Mesothelial cell of epicardium (in vitro differentiated cells): ENCODE results near the gene TEX38. TPM values are rescaled to one million over a fixed set of nuclear protein-coding genes. Genes with fewer than 3 reads are reported as not detected.

Experiments used
- DNase-seq, 2 experiments: peaks; one replicate each; pipeline ENCODE4 v3.0.0; 2021; ENCODE audit warnings: low spot score in 2 of 2; ENCODE audit not compliant: unreplicated experiment in 2 of 2
- H3K27ac Mint-ChIP-seq: 2 replicates; pipeline ENCODE4 v1.8.0; 2021; ENCODE audit warnings: mixed read lengths
- H3K27me3 Mint-ChIP-seq: 2 replicates; pipeline ENCODE4 v1.8.0; 2021; ENCODE audit warnings: low read depth, mixed read lengths
- H3K36me3 Mint-ChIP-seq: 2 replicates; pipeline ENCODE4 v1.8.0; 2021; ENCODE audit warnings: mixed read lengths
- H3K4me1 Mint-ChIP-seq: 2 replicates; pipeline ENCODE4 v1.8.0; 2021; ENCODE audit warnings: mixed read lengths
- H3K4me3 Mint-ChIP-seq: 2 replicates; pipeline ENCODE4 v1.8.0; 2021; ENCODE audit warnings: mild to moderate bottlenecking, moderate library complexity, mixed read lengths
- H3K9me3 Mint-ChIP-seq: 2 replicates; pipeline ENCODE4 v1.8.0; 2021; ENCODE audit warnings: mixed read lengths
- total RNA-seq: library from RNA; stranded (reverse); gene quantifications from 3 replicates; pipeline ENCODE4 v1.2.1, GENCODE V29; 2021
- TF ChIP-seq, protein P1 (sequence below): fragments of 200-600 bp; sonication (generic); IDR thresholded peaks from one replicate; pipeline ENCODE4 v1.5.0; 2021; ENCODE audit warnings: antibody characterized with exemption; ENCODE audit not compliant: unreplicated experiment

TEX38 gene
- total RNA-seq, 1 donor from 2014 or later, result 0.42 TPM

GRCh38 chr1:46643368-46643775, 28.3 kb upstream of the TEX38 start:
- peak overlapping the region; percentile 76 for H3K27ac Mint-ChIP-seq
- TF ChIP-seq, protein P1, sequence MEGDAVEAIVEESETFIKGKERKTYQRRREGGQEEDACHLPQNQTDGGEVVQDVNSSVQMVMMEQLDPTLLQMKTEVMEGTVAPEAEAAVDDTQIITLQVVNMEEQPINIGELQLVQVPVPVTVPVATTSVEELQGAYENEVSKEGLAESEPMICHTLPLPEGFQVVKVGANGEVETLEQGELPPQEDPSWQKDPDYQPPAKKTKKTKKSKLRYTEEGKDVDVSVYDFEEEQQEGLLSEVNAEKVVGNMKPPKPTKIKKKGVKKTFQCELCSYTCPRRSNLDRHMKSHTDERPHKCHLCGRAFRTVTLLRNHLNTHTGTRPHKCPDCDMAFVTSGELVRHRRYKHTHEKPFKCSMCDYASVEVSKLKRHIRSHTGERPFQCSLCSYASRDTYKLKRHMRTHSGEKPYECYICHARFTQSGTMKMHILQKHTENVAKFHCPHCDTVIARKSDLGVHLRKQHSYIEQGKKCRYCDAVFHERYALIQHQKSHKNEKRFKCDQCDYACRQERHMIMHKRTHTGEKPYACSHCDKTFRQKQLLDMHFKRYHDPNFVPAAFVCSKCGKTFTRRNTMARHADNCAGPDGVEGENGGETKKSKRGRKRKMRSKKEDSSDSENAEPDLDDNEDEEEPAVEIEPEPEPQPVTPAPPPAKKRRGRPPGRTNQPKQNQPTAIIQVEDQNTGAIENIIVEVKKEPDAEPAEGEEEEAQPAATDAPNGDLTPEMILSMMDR, result no peak
- H3K36me3 Mint-ChIP-seq, result peaks cover 25% of the 10 kb centered on the region
- H3K9me3 Mint-ChIP-seq, result peaks cover 6% of the 10 kb centered on the region
- H3K4me3 Mint-ChIP-seq, result no peak overlapping the region
- no peak for DNase-seq
- H3K4me1 Mint-ChIP-seq, result peaks cover 61% of the 10 kb centered on the region
- H3K27me3 Mint-ChIP-seq, result no peaks in the 10 kb centered on the region

DNA sequence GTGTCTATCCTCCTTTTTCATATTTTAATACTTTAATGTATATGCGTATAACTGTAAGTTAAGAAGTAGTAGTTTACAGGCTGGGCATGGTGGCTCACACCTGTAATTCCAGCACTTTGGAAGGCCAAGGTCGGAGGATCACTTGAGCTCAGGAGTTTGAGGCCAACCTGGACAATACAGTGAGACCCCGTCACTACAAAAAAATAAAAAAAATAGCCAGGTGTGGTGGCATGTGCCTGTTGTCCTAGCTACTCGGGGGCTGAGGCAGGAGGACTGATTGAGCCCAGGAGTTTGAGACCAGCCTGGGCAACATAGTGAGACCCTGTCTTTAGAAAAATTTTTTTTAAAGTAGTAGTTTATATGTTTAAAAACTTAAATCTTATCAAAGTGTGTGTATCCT, 25.8 kb upstream of the TEX38 start:
- Mint-ChIP-seq H3K27me3 (no peaks in the 10 kb centered on the region), H3K4me3 (no peak overlapping the region), H3K4me1 (peaks cover 44% of the 10 kb centered on the region), H3K9me3 (peaks cover 20% of the 10 kb centered on the region), H3K27ac (no peak overlapping the region), H3K36me3 (peaks cover 36% of the 10 kb centered on the region)
- TF ChIP-seq, protein P1, result no peak
- no peak for DNase-seq

- Mint-ChIP-seq H3K9me3 (peaks cover 20% of the 10 kb centered on the region), H3K4me1 (peaks cover 43% of the 10 kb centered on the region), H3K27me3 (no peaks in the 10 kb centered on the region), H3K4me3 (no peak overlapping the region), H3K27ac (peak overlapping the region; percentile 71), H3K36me3 (peaks cover 35% of the 10 kb centered on the region)
- TF ChIP-seq, protein P1, result no peak
- DNase-seq, result no peak
These were observed 25.3 kb upstream of the TEX38 start for GRCh38 chr1:46646331-46646730.

- no peak for DNase-seq
- Mint-ChIP-seq H3K4me3 (no peak overlapping the region), H3K9me3 (peaks cover 20% of the 10 kb centered on the region), H3K27ac (peak overlapping the region; percentile 44), H3K27me3 (no peaks in the 10 kb centered on the region), H3K4me1 (peaks cover 38% of the 10 kb centered on the region), H3K36me3 (peaks cover 31% of the 10 kb centered on the region)
- TF ChIP-seq, protein P1, result no peak
These were observed 24.8 kb upstream of the TEX38 start for GRCh38 chr1:46646844-46647243.

DNA sequence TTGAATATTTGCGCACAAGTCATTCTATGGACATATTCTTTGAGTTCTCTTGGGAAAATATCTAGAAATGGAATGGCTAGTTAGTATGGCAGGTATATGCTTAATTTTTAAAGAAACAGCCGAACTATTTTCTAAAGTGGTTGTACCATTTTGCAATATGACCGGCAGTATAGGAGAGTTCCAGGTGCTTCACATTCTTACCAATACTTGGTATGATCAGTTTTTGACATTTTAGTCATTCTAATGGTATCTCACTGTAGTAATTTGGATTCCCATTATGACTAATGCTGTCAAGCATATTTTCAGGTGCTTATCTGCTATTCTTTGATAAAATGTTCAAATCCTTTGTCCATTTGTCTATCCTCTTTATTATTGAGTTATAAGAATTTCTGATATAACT, 24.0 kb upstream of the TEX38 start:
- Mint-ChIP-seq H3K4me3 (no peak overlapping the region), H3K36me3 (peaks cover 36% of the 10 kb centered on the region), H3K27me3 (no peaks in the 10 kb centered on the region), H3K27ac (no peak overlapping the region), H3K9me3 (peaks cover 20% of the 10 kb centered on the region), H3K4me1 (peaks cover 34% of the 10 kb centered on the region)
- TF ChIP-seq, protein P1, result no peak
- DNase-seq, result no peak

GRCh38 chr1:46649764-46650163, 21.9 kb upstream of the TEX38 start:
- Mint-ChIP-seq H3K9me3 (peaks cover 22% of the 10 kb centered on the region), H3K27me3 (no peaks in the 10 kb centered on the region), H3K4me3 (no peak overlapping the region), H3K27ac (no peak overlapping the region), H3K36me3 (peaks cover 40% of the 10 kb centered on the region), H3K4me1 (peaks cover 34% of the 10 kb centered on the region)
- no peak for DNase-seq
- TF ChIP-seq, protein P1, result no peak
